ENCODE measurements around the gene C1QTNF1. TPM values are rescaled to one million over a fixed set of nuclear protein-coding genes. Genes with fewer than 3 reads are reported as not detected.

C1QTNF1 gene
- total RNA-seq, 1 donor = 13.8 TPM

- Histone ChIP-seq H3K4me1 (ENCODE audit: insufficient read depth, low read length) (peaks cover 9% of the 10 kb centered on the region), H3K79me2 (ENCODE audit: insufficient read depth, low read length) (peaks cover 92% of the 10 kb centered on the region), H3K27me3 (ENCODE audit: insufficient read depth, low read length) (no peaks in the 10 kb centered on the region), H2AFZ (ENCODE audit: low read length) (no peak overlapping the region), H3K4me3 (ENCODE audit: insufficient read depth, low read length) (no peak overlapping the region), H3K36me3 (ENCODE audit: insufficient read depth, low read length) (peaks cover 26% of the 10 kb centered on the region), H3K9me3 (ENCODE audit: low read depth, low read length) (no peaks in the 10 kb centered on the region), H4K20me1 (ENCODE audit: insufficient read depth, low read length) (peaks cover 54% of the 10 kb centered on the region), H3K4me2 (ENCODE audit: insufficient read depth, low read length) (no peak overlapping the region), H3K27ac (ENCODE audit: low read depth, low read length) (no peak overlapping the region)
- peak; percentile 83 for DNase-seq (ENCODE audit: insufficient read length, low spot score, missing footprints)
- no peak for TF ChIP-seq CTCF (IDR thresholded peaks at IDR 0.05; ENCODE audit: extremely low read depth, low read depth, low read length)
Observed at GRCh38 chr17:78999056-78999768, 24.8 kb upstream of the C1QTNF1 start.

GRCh38 chr17:78999947-79000395 lies 24.0 kb upstream of the C1QTNF1 start:
- H3K4me3 ChIP-seq (ENCODE audit: insufficient read depth, low read length) = no peak overlapping the region
- H3K4me2 ChIP-seq (ENCODE audit: insufficient read depth, low read length) = no peak overlapping the region
- H2AFZ ChIP-seq (ENCODE audit: low read length) = no peak overlapping the region
- H3K36me3 ChIP-seq (ENCODE audit: insufficient read depth, low read length) = peaks cover 19% of the 10 kb centered on the region
- peaks cover 9% of the 10 kb centered on the region for H3K4me1 ChIP-seq (ENCODE audit: insufficient read depth, low read length)
- peaks cover 54% of the 10 kb centered on the region for H4K20me1 ChIP-seq (ENCODE audit: insufficient read depth, low read length)
- TF ChIP-seq CTCF (IDR thresholded peaks at IDR 0.05; ENCODE audit: extremely low read depth, low read depth, low read length) = no peak
- H3K9me3 ChIP-seq (ENCODE audit: low read depth, low read length) = no peaks in the 10 kb centered on the region
- DNase-seq (ENCODE audit: insufficient read length, low spot score, missing footprints) = peak; percentile 70
- no peaks in the 10 kb centered on the region for H3K27me3 ChIP-seq (ENCODE audit: insufficient read depth, low read length)
- H3K79me2 ChIP-seq (ENCODE audit: insufficient read depth, low read length) = peaks cover 87% of the 10 kb centered on the region
- H3K27ac ChIP-seq (ENCODE audit: low read depth, low read length) = no peak overlapping the region

- Histone ChIP-seq H4K20me1 (ENCODE audit: insufficient read depth, low read length) (peaks cover 55% of the 10 kb centered on the region), H3K4me3 (ENCODE audit: insufficient read depth, low read length) (no peak overlapping the region), H3K4me2 (ENCODE audit: insufficient read depth, low read length) (no peak overlapping the region), H3K9me3 (ENCODE audit: low read depth, low read length) (no peaks in the 10 kb centered on the region), H3K27me3 (ENCODE audit: insufficient read depth, low read length) (no peaks in the 10 kb centered on the region), H3K36me3 (ENCODE audit: insufficient read depth, low read length) (peaks cover 18% of the 10 kb centered on the region), H3K79me2 (ENCODE audit: insufficient read depth, low read length) (peaks cover 89% of the 10 kb centered on the region), H3K4me1 (ENCODE audit: insufficient read depth, low read length) (peaks cover 9% of the 10 kb centered on the region), H3K27ac (ENCODE audit: low read depth, low read length) (no peak overlapping the region), H2AFZ (ENCODE audit: low read length) (no peak overlapping the region)
- no peak for TF ChIP-seq CTCF (IDR thresholded peaks at IDR 0.05; ENCODE audit: extremely low read depth, low read depth, low read length)
- DNase-seq (ENCODE audit: insufficient read length, low spot score, missing footprints) = peak; percentile 58
Observed at GRCh38 chr17:79000396-79001189, 23.4 kb upstream of the C1QTNF1 start.
